HepG2 (cell line): ENCODE data around the gene VSX1. TPM values are rescaled to one million over a fixed set of nuclear protein-coding genes. Genes with fewer than 3 reads are reported as not detected.
A peak's percentile ranks its signal among the peaks of the same experiment; 100 is the strongest.

ENCODE experiments used
- HES4 ChIP-seq: sonication (generic); formaldehyde crosslinking; IDR thresholded peaks from 2 replicates; pipeline ENCODE4 v1.9.0; 2021; ENCODE audit warnings: mild to moderate bottlenecking, missing genetic modification reagents, borderline replicate concordance
- HNRNPLL ChIP-seq: fragments of 200-400 bp; formaldehyde crosslinking; IDR thresholded peaks from 2 replicates; pipeline ENCODE4 v1.6.1; 2017; ENCODE audit warnings: mild to moderate bottlenecking, low read depth, low read length; ENCODE audit not compliant: poor library complexity, severe bottlenecking
- KDM2A ChIP-seq: sonication (generic); formaldehyde crosslinking; IDR thresholded peaks from 2 replicates; pipeline ENCODE4 v1.4.0; 2020; ENCODE audit warnings: low read depth, missing genetic modification reagents, borderline replicate concordance
- MIXL1 ChIP-seq: IDR thresholded peaks from 2 replicates; pipeline ENCODE4 v1.6.1; 2016
- MTF1 ChIP-seq: sonication (generic); formaldehyde crosslinking; IDR thresholded peaks from 2 replicates; pipeline ENCODE4 v1.5.0; 2020; ENCODE audit warnings: missing genetic modification reagents
- NCOA2 ChIP-seq: sonication (generic); formaldehyde crosslinking; IDR thresholded peaks from 2 replicates; pipeline ENCODE4 v1.8.0; 2022; ENCODE audit warnings: inconsistent platforms
- SATB2 ChIP-seq: sonication (generic); formaldehyde crosslinking; IDR thresholded peaks from 2 replicates; pipeline ENCODE4 v1.5.0; 2020; ENCODE audit warnings: missing genetic modification reagents
- TGIF2 ChIP-seq: IDR thresholded peaks from 2 replicates; pipeline ENCODE4 v1.6.1; 2016; ENCODE audit warnings: control low read depth, missing compliant biosample characterization
- ZNF546 ChIP-seq: sonication (generic); formaldehyde crosslinking; conservative IDR thresholded peaks from 2 replicates; pipeline ENCODE4 v1.8.1; 2023; ENCODE audit warnings: mild to moderate bottlenecking, missing genetic modification reagents
- ZNF572 ChIP-seq: sonication (generic); formaldehyde crosslinking; IDR thresholded peaks from 2 replicates; pipeline ENCODE4 v1.5.1; 2020; ENCODE audit warnings: mild to moderate bottlenecking, missing genetic modification reagents
- ZNF709 ChIP-seq: sonication (generic); formaldehyde crosslinking; IDR thresholded peaks from 2 replicates; pipeline ENCODE4 v1.5.0; 2020; ENCODE audit warnings: mild to moderate bottlenecking, missing genetic modification reagents
- ZNF777 ChIP-seq: sonication (generic); formaldehyde crosslinking; IDR thresholded peaks from 2 replicates; pipeline ENCODE4 v1.4.0; 2020; ENCODE audit warnings: missing genetic modification reagents
- ZNF780A ChIP-seq: sonication (generic); formaldehyde crosslinking; IDR thresholded peaks from 2 replicates; pipeline ENCODE4 v1.8.0; 2022; ENCODE audit warnings: mild to moderate bottlenecking, missing genetic modification reagents, moderate library complexity
- ZNF788 ChIP-seq: sonication (generic); formaldehyde crosslinking; IDR thresholded peaks from 2 replicates; pipeline ENCODE4 v1.5.0; 2020; ENCODE audit warnings: mild to moderate bottlenecking, missing genetic modification reagents, borderline replicate concordance
- polyA plus RNA-seq, 8 experiments: library from polyadenylated mRNA; depleted of rRNA in 3 of 8; stranded (reverse) in 7 of 8; unstranded in 1 of 8; fragments of >200 nt; fragmentation: Illumina TruSeq in 4 of 8; extraction: Trizol in 4 of 8; gene quantifications; 2 replicates each; pipeline versions ENCODE4 v1.2.1 to v1.2.3, GENCODE V29; 2011 to 2016; ENCODE audit warnings: low read depth in 4 of 8, missing spikeins in 1 of 8, mixed read lengths in 1 of 8; ENCODE audit not compliant: insufficient read depth in 1 of 8
- total RNA-seq, 5 experiments: library from RNA; depleted of rRNA; stranded (reverse); fragments of >200 nt; fragmentation: Illumina TruSeq; extraction: Trizol; gene quantifications; 2 replicates each; pipeline ENCODE4 v1.2.3, GENCODE V29; 2016; ENCODE audit warnings: low read depth in 1 of 5
- TF ChIP-seq, protein P1 (sequence below): fragments of 450-650 bp; IDR thresholded peaks from 2 replicates; pipeline ENCODE4 v1.6.1; 2016
- TF ChIP-seq, protein P2 (sequence below): sonication (generic); formaldehyde crosslinking; IDR thresholded peaks from 2 replicates; pipeline ENCODE4 v1.8.1; 2023; ENCODE audit warnings: mild to moderate bottlenecking, missing genetic modification reagents
- TF ChIP-seq, protein P3 (sequence below): sonication (generic); formaldehyde crosslinking; conservative IDR thresholded peaks from 2 replicates; pipeline ENCODE4 v1.8.0; 2022; ENCODE audit warnings: missing genetic modification reagents
- TF ChIP-seq, protein P4 (sequence below): IDR thresholded peaks from 2 replicates; pipeline ENCODE4 v1.6.1; 2018; ENCODE audit warnings: missing genetic modification reagents
- TF ChIP-seq, protein P5 (sequence below): sonication (generic); formaldehyde crosslinking; IDR thresholded peaks from 2 replicates; pipeline ENCODE4 v1.4.0; 2020; ENCODE audit warnings: missing genetic modification reagents, borderline replicate concordance
- TF ChIP-seq, protein P6 (sequence below): sonication (generic); formaldehyde crosslinking; IDR thresholded peaks from 2 replicates; pipeline ENCODE4 v1.8.1; 2023; ENCODE audit warnings: mild to moderate bottlenecking, missing genetic modification reagents, borderline replicate concordance

VSX1 gene
- total and polyA plus RNA-seq, 2 of the 13 experiments (the other 11 are each of a cell fraction or from before 2014, with no cell fraction given) = 0.04 TPM; not detected in 1

DNA sequence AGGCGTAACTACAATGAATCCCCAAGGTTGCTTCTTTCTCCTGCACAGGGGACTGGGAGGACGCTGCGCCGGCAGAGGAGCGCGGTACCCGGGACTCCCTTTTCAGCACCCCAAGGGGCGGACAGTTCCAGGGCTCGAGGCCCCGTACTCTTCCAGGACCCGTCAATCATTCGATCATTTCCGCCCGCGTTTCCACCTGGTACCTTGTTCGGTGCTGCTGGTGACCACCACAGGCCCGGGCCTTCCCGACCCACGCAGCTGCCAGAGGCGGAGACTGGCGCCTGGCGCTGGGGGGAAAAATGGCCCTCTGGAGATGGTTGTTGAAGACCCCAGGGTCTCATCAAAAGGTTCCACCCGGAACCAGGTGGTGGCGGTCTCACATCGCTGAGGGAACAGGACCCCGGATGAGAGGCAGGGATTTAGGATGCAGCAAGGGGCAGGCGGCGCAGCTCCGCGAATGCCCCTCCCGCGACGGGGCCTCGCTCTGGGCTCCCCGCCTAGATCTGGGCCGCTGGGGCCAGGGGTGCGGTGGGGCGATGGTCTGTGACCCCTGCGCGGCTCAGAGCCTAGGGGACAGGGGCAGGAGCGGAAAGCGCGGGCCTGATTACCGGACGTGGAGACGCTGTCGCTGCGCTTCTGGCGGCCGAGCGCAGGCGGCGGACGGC, 744 bp downstream of the VSX1 start (continued):
- TF ChIP-seq, protein P1, sequence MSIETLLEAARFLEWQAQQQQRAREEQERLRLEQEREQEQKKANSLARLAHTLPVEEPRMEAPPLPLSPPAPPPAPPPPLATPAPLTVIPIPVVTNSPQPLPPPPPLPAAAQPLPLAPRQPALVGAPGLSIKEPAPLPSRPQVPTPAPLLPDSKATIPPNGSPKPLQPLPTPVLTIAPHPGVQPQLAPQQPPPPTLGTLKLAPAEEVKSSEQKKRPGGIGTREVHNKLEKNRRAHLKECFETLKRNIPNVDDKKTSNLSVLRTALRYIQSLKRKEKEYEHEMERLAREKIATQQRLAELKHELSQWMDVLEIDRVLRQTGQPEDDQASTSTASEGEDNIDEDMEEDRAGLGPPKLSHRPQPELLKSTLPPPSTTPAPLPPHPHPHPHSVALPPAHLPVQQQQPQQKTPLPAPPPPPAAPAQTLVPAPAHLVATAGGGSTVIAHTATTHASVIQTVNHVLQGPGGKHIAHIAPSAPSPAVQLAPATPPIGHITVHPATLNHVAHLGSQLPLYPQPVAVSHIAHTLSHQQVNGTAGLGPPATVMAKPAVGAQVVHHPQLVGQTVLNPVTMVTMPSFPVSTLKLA = no peak
- TF ChIP-seq ZNF546 (CRISPR knock-in tag) = no peak
- TF ChIP-seq HES4 (CRISPR knock-in tag) = 0 out of 2 replicates have a peak, but pooled peaks have one; percentile 69
- TF ChIP-seq ZNF788 (CRISPR knock-in tag) = peak; percentile 36; the same call in 1 of the 2 replicates
- 0 out of 2 replicates have a peak, but pooled peaks have one; percentile 27 for TF ChIP-seq SATB2 (CRISPR knock-in tag)
- peak; percentile 37; the same call in 1 of the 2 replicates for TF ChIP-seq KDM2A (CRISPR knock-in tag)
- TF ChIP-seq, protein P2, sequence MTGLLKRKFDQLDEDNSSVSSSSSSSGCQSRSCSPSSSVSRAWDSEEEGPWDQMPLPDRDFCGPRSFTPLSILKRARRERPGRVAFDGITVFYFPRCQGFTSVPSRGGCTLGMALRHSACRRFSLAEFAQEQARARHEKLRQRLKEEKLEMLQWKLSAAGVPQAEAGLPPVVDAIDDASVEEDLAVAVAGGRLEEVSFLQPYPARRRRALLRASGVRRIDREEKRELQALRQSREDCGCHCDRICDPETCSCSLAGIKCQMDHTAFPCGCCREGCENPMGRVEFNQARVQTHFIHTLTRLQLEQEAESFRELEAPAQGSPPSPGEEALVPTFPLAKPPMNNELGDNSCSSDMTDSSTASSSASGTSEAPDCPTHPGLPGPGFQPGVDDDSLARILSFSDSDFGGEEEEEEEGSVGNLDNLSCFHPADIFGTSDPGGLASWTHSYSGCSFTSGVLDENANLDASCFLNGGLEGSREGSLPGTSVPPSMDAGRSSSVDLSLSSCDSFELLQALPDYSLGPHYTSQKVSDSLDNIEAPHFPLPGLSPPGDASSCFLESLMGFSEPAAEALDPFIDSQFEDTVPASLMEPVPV = 0 out of 2 replicates have a peak, but pooled peaks have one; percentile 23
- TF ChIP-seq, protein P3, sequence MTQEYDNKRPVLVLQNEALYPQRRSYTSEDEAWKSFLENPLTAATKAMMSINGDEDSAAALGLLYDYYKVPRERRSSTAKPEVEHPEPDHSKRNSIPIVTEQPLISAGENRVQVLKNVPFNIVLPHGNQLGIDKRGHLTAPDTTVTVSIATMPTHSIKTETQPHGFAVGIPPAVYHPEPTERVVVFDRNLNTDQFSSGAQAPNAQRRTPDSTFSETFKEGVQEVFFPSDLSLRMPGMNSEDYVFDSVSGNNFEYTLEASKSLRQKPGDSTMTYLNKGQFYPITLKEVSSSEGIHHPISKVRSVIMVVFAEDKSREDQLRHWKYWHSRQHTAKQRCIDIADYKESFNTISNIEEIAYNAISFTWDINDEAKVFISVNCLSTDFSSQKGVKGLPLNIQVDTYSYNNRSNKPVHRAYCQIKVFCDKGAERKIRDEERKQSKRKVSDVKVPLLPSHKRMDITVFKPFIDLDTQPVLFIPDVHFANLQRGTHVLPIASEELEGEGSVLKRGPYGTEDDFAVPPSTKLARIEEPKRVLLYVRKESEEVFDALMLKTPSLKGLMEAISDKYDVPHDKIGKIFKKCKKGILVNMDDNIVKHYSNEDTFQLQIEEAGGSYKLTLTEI = no peak
- 0 out of 2 replicates have a peak, but pooled peaks have one; percentile 29 for TF ChIP-seq ZNF777 (CRISPR knock-in tag)
- peak; percentile 73; the same call in 1 of the 2 replicates for TF ChIP-seq ZNF572 (CRISPR knock-in tag)
- no peak for TF ChIP-seq ZNF709 (CRISPR knock-in tag)
- peak; percentile 16 for TF ChIP-seq HNRNPLL
- TF ChIP-seq TGIF2 (CRISPR knock-in tag) = peak; percentile 69
- TF ChIP-seq, protein P4, sequence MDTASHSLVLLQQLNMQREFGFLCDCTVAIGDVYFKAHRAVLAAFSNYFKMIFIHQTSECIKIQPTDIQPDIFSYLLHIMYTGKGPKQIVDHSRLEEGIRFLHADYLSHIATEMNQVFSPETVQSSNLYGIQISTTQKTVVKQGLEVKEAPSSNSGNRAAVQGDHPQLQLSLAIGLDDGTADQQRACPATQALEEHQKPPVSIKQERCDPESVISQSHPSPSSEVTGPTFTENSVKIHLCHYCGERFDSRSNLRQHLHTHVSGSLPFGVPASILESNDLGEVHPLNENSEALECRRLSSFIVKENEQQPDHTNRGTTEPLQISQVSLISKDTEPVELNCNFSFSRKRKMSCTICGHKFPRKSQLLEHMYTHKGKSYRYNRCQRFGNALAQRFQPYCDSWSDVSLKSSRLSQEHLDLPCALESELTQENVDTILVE (CRISPR knock-in tag) = 0 out of 2 replicates have a peak, but pooled peaks have one; percentile 23
- TF ChIP-seq, protein P5, sequence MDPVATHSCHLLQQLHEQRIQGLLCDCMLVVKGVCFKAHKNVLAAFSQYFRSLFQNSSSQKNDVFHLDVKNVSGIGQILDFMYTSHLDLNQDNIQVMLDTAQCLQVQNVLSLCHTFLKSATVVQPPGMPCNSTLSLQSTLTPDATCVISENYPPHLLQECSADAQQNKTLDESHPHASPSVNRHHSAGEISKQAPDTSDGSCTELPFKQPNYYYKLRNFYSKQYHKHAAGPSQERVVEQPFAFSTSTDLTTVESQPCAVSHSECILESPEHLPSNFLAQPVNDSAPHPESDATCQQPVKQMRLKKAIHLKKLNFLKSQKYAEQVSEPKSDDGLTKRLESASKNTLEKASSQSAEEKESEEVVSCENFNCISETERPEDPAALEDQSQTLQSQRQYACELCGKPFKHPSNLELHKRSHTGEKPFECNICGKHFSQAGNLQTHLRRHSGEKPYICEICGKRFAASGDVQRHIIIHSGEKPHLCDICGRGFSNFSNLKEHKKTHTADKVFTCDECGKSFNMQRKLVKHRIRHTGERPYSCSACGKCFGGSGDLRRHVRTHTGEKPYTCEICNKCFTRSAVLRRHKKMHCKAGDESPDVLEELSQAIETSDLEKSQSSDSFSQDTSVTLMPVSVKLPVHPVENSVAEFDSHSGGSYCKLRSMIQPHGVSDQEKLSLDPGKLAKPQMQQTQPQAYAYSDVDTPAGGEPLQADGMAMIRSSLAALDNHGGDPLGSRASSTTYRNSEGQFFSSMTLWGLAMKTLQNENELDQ (CRISPR knock-in tag) = peak; percentile 66; the same call in 1 of the 2 replicates
- TF ChIP-seq NCOA2 (CRISPR knock-in tag) = 0 out of 2 replicates have a peak, but pooled peaks have one; percentile 31
- TF ChIP-seq ZNF780A (CRISPR knock-in tag) = 0 out of 2 replicates have a peak, but pooled peaks have one; percentile 24
- TF ChIP-seq MIXL1 (CRISPR knock-in tag) = peak; percentile 42; the same call in 1 of the 2 replicates
- TF ChIP-seq MTF1 (CRISPR knock-in tag) = 0 out of 2 replicates have a peak, but pooled peaks have one; percentile 54
- TF ChIP-seq, protein P6, sequence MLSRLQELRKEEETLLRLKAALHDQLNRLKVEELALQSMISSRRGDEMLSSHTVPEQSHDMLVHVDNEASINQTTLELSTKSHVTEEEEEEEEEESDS (CRISPR knock-in tag) = no peak
